ENCODE results near the gene PODN.

Gene PODN

DNA sequence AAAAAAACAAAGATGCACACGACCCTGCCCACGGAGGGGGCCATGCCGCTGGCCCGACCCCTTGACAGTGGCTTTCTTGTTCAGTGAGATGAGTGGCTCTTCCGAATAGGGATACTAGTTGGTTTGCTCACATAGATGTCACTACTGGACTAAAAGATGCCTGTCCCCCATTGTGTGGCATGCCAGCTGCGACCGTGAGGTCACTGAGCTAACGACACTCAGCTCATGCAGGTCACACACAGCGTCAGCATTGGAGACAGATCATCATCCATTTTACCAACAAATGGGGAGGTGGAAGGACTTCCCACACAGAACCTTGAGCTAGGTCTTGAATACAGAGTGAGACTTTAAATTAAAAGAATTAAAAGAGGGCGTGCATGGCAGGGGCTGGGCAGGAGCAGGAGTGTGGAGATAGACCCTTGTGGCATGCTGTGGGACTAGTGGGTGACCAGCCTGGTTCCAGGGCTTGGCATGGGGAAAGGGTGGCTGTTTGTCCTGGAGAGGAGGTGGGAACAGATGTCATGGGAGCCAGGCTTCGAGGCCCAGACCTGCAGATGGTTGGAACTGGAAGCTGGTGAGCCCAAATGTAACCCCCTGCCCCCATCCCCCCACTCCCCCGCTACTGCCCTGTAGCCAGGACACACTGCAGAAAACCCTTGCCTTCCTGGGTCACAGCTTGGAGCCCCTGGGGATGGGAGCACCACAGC lies 68.0 kb downstream of the PODN start:
- DNase-seq, result peak; percentile 7 to 43
- Histone ChIP-seq H3K4me3 (no peak overlapping the region), H3K4me1 (peaks cover 0 to 16% (median 3%) of the 10 kb centered on the region in 4 donors), H3K36me3 (no peaks in the 10 kb centered on the region), H3K27ac (no peak overlapping the region), H3K27me3 (no peaks in the 10 kb centered on the region), H3K9me3 (no peaks in the 10 kb centered on the region)
- TF ChIP-seq, protein P1, sequence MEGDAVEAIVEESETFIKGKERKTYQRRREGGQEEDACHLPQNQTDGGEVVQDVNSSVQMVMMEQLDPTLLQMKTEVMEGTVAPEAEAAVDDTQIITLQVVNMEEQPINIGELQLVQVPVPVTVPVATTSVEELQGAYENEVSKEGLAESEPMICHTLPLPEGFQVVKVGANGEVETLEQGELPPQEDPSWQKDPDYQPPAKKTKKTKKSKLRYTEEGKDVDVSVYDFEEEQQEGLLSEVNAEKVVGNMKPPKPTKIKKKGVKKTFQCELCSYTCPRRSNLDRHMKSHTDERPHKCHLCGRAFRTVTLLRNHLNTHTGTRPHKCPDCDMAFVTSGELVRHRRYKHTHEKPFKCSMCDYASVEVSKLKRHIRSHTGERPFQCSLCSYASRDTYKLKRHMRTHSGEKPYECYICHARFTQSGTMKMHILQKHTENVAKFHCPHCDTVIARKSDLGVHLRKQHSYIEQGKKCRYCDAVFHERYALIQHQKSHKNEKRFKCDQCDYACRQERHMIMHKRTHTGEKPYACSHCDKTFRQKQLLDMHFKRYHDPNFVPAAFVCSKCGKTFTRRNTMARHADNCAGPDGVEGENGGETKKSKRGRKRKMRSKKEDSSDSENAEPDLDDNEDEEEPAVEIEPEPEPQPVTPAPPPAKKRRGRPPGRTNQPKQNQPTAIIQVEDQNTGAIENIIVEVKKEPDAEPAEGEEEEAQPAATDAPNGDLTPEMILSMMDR (IDR thresholded peaks at IDR 0.05), result no peak
- intact Hi-C loops (cut with DNase I; ENCODE audit: low total_unique reads), result no loop called here

DNA sequence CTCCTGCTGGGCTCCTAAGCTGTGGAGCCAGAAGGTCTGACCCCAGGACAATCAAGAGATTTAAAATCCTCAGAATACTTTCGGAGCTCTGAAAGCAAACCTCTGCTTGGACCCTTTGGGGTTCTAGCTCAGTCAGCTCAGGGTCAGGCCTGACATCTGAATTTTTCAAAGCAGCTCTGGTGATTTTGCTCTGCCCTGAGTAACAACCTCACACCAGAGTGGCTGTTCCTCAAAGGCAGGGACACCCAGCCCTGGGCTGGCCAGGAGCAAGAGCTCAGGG lies 68.5 kb downstream of the PODN start:
- Histone ChIP-seq H3K27ac (no peak overlapping the region), H3K36me3 (no peaks in the 10 kb centered on the region), H3K27me3 (no peaks in the 10 kb centered on the region), H3K9me3 (no peaks in the 10 kb centered on the region), H3K4me1 (peaks cover 0 to 16% (median 2%) of the 10 kb centered on the region in 4 donors), H3K4me3 (no peak overlapping the region)
- peak in 1 of 2 donors; percentile 16 for DNase-seq
- intact Hi-C loops (cut with DNase I; ENCODE audit: low total_unique reads), result no loop called here
- TF ChIP-seq, protein P1 (IDR thresholded peaks at IDR 0.05), result no peak

DNA sequence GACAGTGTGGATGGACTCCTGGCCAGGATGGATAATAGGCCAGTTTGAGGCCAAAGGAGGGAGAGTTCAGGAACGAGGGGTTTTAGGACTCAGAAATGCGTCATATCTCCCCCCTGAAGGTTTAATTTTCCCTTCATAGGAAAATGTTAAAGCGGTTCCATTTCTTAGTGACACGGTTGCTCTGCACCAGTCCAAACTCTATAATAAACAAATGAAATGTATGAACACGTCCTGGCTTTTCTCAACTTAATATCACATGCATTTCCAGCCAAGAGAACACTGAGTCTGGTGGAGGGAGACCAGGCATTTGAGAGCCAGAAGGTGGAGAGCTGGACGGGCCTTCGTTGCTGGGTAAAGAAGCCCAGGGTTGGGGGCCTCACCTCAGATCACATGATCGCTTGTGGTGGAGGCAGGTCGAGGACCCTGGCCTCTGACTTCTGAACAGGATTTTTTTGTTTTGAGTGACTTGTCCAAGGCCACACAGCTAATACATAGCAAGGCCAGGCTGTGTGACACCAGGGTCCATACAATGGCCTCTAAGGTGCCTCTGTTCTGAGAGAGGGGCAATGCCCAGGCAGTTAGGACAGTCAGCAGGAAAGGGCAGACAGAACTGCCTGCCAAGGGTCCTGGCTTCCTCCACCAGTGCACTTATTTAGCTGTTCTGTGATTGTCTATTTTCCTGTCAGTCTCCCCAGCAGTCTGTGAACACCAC lies 69.0 kb downstream of the PODN start:
- TF ChIP-seq, protein P1 (IDR thresholded peaks at IDR 0.05), result no peak
- H3K36me3 ChIP-seq, result no peaks in the 10 kb centered on the region
- DNase-seq, result peak; percentile 13 to 47
- no peak overlapping the region for H3K27ac ChIP-seq
- H3K4me3 ChIP-seq, result no peak overlapping the region
- H3K9me3 ChIP-seq, result no peaks in the 10 kb centered on the region
- no peaks in the 10 kb centered on the region for H3K27me3 ChIP-seq
- H3K4me1 ChIP-seq, result peaks cover 0 to 18% (median 2%) of the 10 kb centered on the region in 4 donors
- intact Hi-C loops (cut with DNase I; ENCODE audit: low total_unique reads), result no loop called here

DNA sequence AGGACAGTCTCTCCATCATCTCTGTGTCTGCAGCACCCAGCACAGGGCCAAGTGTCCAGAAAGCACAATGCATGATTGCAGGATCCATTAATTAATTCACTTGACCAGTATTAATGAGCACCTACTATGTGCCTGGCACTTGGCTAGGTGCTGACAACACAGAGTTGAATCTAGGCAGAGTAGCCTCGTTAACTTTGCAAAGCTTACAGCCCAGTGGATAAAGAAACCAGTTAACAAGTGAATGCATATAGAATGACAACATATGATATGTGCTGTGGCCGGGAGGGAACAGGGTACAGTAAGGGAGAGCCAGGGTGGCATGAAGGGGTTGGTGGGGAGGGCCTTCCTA lies 69.6 kb downstream of the PODN start:
- intact Hi-C loops (cut with DNase I; ENCODE audit: low total_unique reads), result no loop called here
- Histone ChIP-seq H3K27ac (no peak overlapping the region), H3K4me1 (peaks cover 0 to 15% (median 2%) of the 10 kb centered on the region in 4 donors), H3K4me3 (no peak overlapping the region), H3K36me3 (no peaks in the 10 kb centered on the region), H3K9me3 (no peaks in the 10 kb centered on the region), H3K27me3 (no peaks in the 10 kb centered on the region)
- TF ChIP-seq, protein P1 (IDR thresholded peaks at IDR 0.05), result no peak
- DNase-seq, result peak; percentile 9 to 17

DNA sequence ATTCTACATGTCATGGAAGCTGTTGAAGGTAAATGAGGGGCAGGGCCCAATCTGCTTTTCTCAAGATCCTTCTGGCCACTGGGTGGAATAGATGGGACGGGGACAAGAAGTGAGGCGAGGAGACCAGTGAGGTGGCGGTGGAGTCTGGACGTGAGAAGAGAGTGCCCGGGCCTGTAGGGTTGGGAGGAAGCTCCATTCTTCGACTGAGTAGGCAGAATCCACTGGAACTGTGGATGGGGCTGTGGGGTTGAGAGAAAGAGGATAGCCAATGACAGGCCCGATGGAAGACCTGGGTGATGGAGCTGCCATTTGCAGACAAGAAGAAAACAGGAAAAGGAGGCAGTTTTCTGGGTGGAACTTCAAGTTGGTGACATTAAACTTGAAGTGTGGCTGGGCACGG lies 70.2 kb downstream of the PODN start:
- Histone ChIP-seq H3K4me3 (no peak overlapping the region), H3K9me3 (no peaks in the 10 kb centered on the region), H3K27ac (no peak overlapping the region), H3K4me1 (peaks cover 0 to 15% (median 2%) of the 10 kb centered on the region in 4 donors), H3K36me3 (no peaks in the 10 kb centered on the region), H3K27me3 (no peaks in the 10 kb centered on the region)
- intact Hi-C loops (cut with DNase I; ENCODE audit: low total_unique reads), result no loop called here
- peak; percentile 14 to 31 for DNase-seq
- TF ChIP-seq, protein P1 (IDR thresholded peaks at IDR 0.05), result no peak
